ENCODE measurements around the gene MSH5. TPM values are rescaled to one million over a fixed set of nuclear protein-coding genes. Genes with fewer than 3 reads are reported as not detected.
"Not testable (repeated sequence)": the region's sequence is repeated elsewhere in the genome, so short reads cannot be mapped to it uniquely, and the experiment has no call there.

Gene MSH5
- total RNA-seq, 1 experiment from 2014 or later: 22.4 TPM

- peak; percentile 40; the same call in 2 of the 3 replicates for TF ChIP-seq CTCF (conservative IDR thresholded peaks at IDR 0.05)
- Mint-ChIP-seq H3K9me3 (no peaks in the 10 kb centered on the region), H3K27ac (peak within 1 kb of the TSS; percentile 94 to 98 (median 94)), H3K36me3 (ENCODE audit: insufficient read depth in 1 of 3, low read depth in 3 of 3) (peaks cover 6 to 30% (median 22%) of the 10 kb centered on the region in 3 experiments; a peak in 6 of 7 replicates), H3K4me3 (peak within 1 kb of the TSS; percentile 97), H3K4me1 (peaks cover 3 to 11% of the 10 kb centered on the region in 2 experiments; a peak in 3 of 4 replicates), H3K27me3 (ENCODE audit: low read depth) (no peaks in the 10 kb centered on the region)
- Histone ChIP-seq H2BK20ac (ENCODE audit: low read depth, low read length, poor library complexity, severe bottlenecking) (no peak within 1 kb of the TSS), H3K79me2 (ENCODE audit: insufficient read depth, low read length) (peaks cover 4% of the 10 kb centered on the region; the same call in 1 of the 2 replicates), H2BK12ac (ENCODE audit: insufficient read length, low read depth, low read length) (no peak within 1 kb of the TSS), H3K4ac (ENCODE audit: low read depth, low read length) (no peak within 1 kb of the TSS; the same call in 1 of the 2 replicates), H3K23ac (ENCODE audit: insufficient read length, low read depth, low read length) (no peak within 1 kb of the TSS), H3K4me2 (ENCODE audit: insufficient read depth, insufficient read length, low read length) (peak within 1 kb of the TSS; percentile 82), H2BK120ac (ENCODE audit: low read depth, low read length, poor library complexity, severe bottlenecking) (no peak within 1 kb of the TSS), H2AFZ (ENCODE audit: low read length) (no peak within 1 kb of the TSS), H2BK15ac (ENCODE audit: low read depth, low read length) (no peak within 1 kb of the TSS), H2BK5ac (ENCODE audit: insufficient read length, low read length) (no peak within 1 kb of the TSS), H3K23me2 (ENCODE audit: insufficient read length, low read depth, low read length, poor library complexity, severe bottlenecking) (peaks cover 7% of the 10 kb centered on the region), H3K27me3 (ENCODE audit: insufficient read depth, low read length) (no peaks in the 10 kb centered on the region), H3K18ac (ENCODE audit: insufficient read length, low read depth, low read length) (peak within 1 kb of the TSS; percentile 99), H3K9ac (ENCODE audit: extremely low read depth, insufficient read length, low read length) (peak within 1 kb of the TSS; percentile 90), H3K14ac (ENCODE audit: insufficient read depth, low read length) (peak within 1 kb of the TSS; percentile 99), H2AK5ac (ENCODE audit: insufficient read length, low read length) (no peak within 1 kb of the TSS), H4K8ac (replicated peaks; ENCODE audit: insufficient read length, low read depth, low read length) (no peak within 1 kb of the TSS), H3K56ac (ENCODE audit: insufficient read length, low read depth, low read length) (no peak within 1 kb of the TSS), H3K79me1 (ENCODE audit: insufficient read depth, low read depth, low read length, poor library complexity, severe bottlenecking) (peaks cover 10% of the 10 kb centered on the region), H4K20me1 (ENCODE audit: control insufficient read depth, insufficient read depth, insufficient read length) (no peaks in the 10 kb centered on the region), H3K4me1 (ENCODE audit: insufficient read depth, low read length) (no peaks in the 10 kb centered on the region), H4K91ac (ENCODE audit: insufficient read length, low read depth, low read length) (no peak within 1 kb of the TSS), H4K5ac (ENCODE audit: insufficient read length, low read depth, low read length) (no peak within 1 kb of the TSS), H3K27ac (ENCODE audit: insufficient read length, low read depth, low read length) (peak within 1 kb of the TSS; percentile 18), H3T11ph (ENCODE audit: low read length) (no peak within 1 kb of the TSS), H3K9me3 (ENCODE audit: control insufficient read depth, low read depth, low read length) (no peaks in the 10 kb centered on the region)
- WGBS (ENCODE audit: extremely low coverage, insufficient read length, low lambda C conversion rate): no CpG with 5 or more reads among the region's 51 CpGs
- DNase-seq: peak; percentile 96
These were observed 66.9 kb downstream of the MSH5 start, which contains the start of gene LSM2 for GRCh38 chr6:31806470-31807272. Gene LSM2, minus strand, starts transcription at chr6:31806966. Its CDS starts 209 bp downstream, at chr6:31806757.

- not testable (repeated sequence) for H4K20me1 ChIP-seq (ENCODE audit: control insufficient read depth, insufficient read depth, insufficient read length); H3K9me3 Mint-ChIP-seq; H3K27ac ChIP-seq (ENCODE audit: insufficient read length, low read depth, low read length); H3K14ac ChIP-seq (ENCODE audit: insufficient read depth, low read length); H3K4ac ChIP-seq (ENCODE audit: low read depth, low read length); H4K91ac ChIP-seq (ENCODE audit: insufficient read length, low read depth, low read length); H2BK20ac ChIP-seq (ENCODE audit: low read depth, low read length, poor library complexity, severe bottlenecking); H3K27ac Mint-ChIP-seq; H4K8ac ChIP-seq (replicated peaks; ENCODE audit: insufficient read length, low read depth, low read length); H2BK5ac ChIP-seq (ENCODE audit: insufficient read length, low read length); H3K9me3 ChIP-seq (ENCODE audit: control insufficient read depth, low read depth, low read length); H3K27me3 Mint-ChIP-seq (ENCODE audit: low read depth); H3K79me2 ChIP-seq (ENCODE audit: insufficient read depth, low read length); H3K9ac ChIP-seq (ENCODE audit: extremely low read depth, insufficient read length, low read length); H2BK15ac ChIP-seq (ENCODE audit: low read depth, low read length); H3K23me2 ChIP-seq (ENCODE audit: insufficient read length, low read depth, low read length, poor library complexity, severe bottlenecking); H2AK5ac ChIP-seq (ENCODE audit: insufficient read length, low read length); H3K4me3 Mint-ChIP-seq; H3T11ph ChIP-seq (ENCODE audit: low read length); H4K5ac ChIP-seq (ENCODE audit: insufficient read length, low read depth, low read length); H3K4me2 ChIP-seq (ENCODE audit: insufficient read depth, insufficient read length, low read length); H3K4me1 ChIP-seq (ENCODE audit: insufficient read depth, low read length); H3K79me1 ChIP-seq (ENCODE audit: insufficient read depth, low read depth, low read length, poor library complexity, severe bottlenecking); H3K18ac ChIP-seq (ENCODE audit: insufficient read length, low read depth, low read length); H3K56ac ChIP-seq (ENCODE audit: insufficient read length, low read depth, low read length); H3K23ac ChIP-seq (ENCODE audit: insufficient read length, low read depth, low read length); DNase-seq; H3K27me3 ChIP-seq (ENCODE audit: insufficient read depth, low read length); H2BK120ac ChIP-seq (ENCODE audit: low read depth, low read length, poor library complexity, severe bottlenecking); H2AFZ ChIP-seq (ENCODE audit: low read length); H2BK12ac ChIP-seq (ENCODE audit: insufficient read length, low read depth, low read length)
- Mint-ChIP-seq H3K36me3 (ENCODE audit: insufficient read depth in 1 of 3, low read depth in 3 of 3) (peaks cover 0 to 13% (median 6%) of the 10 kb centered on the region in 3 experiments; a peak in 4 of 7 replicates), H3K4me1 (peaks cover 5 to 13% of the 10 kb centered on the region in 2 experiments)
- no CpG with 5 or more reads among the region's 10 CpGs for WGBS (ENCODE audit: extremely low coverage, insufficient read length, low lambda C conversion rate)
These were observed 68.8 kb downstream of the MSH5 start for GRCh38 chr6:31808599-31808998.
